SU-DHL-6 (cell line): ENCODE measurements around the gene TUBGCP6.

Experiments
- H2AFZ ChIP-seq: fragments of 200-600 bp; sonication (generic); 2 replicates; pipeline ENCODE4 v1.6.1; 2014; ENCODE audit warnings: low read depth, mild to moderate bottlenecking, moderate library complexity, mixed read lengths, antibody characterized with exemption, low read length; ENCODE audit not compliant: severe bottlenecking
- H3F3A ChIP-seq: fragments of 200-600 bp; shearing (Covaris generic); 2 replicates; pipeline ENCODE4 v1.6.0; 2016; ENCODE audit warnings: antibody characterized with exemption, mild to moderate bottlenecking; ENCODE audit not compliant: insufficient read depth
- H3K27ac ChIP-seq: fragments of 200-600 bp; sonication (generic); 2 replicates; pipeline ENCODE4 v1.5.1; 2016; ENCODE audit warnings: low read depth, mild to moderate bottlenecking, low read length, moderate library complexity, mixed read lengths
- H3K27me3 ChIP-seq: fragments of 200-600 bp; sonication (generic), shearing (Covaris generic); 2 replicates; pipeline ENCODE4 v1.6.0; 2014; ENCODE audit warnings: mild to moderate bottlenecking, low read length
- H3K36me3 ChIP-seq: fragments of 200-600 bp; sonication (generic); 2 replicates; pipeline ENCODE4 v1.6.1; 2014; ENCODE audit warnings: mild to moderate bottlenecking, low read length, mixed read lengths
- H3K4me2 ChIP-seq: fragments of 300-600, 200-600 bp; shearing (Covaris generic), sonication (generic); 2 replicates; pipeline ENCODE4 v1.6.0; 2014; ENCODE audit warnings: low read length, low read depth, mild to moderate bottlenecking; ENCODE audit not compliant: poor library complexity, severe bottlenecking
- H3K4me3 ChIP-seq: fragments of 200-600 bp; sonication (generic); 2 replicates; pipeline ENCODE4 v1.5.1; 2014; ENCODE audit warnings: antibody characterized with exemption, low read length, mild to moderate bottlenecking, mixed read lengths; ENCODE audit not compliant: insufficient read depth, poor library complexity, severe bottlenecking
- H3K79me2 ChIP-seq: fragments of 200-600 bp; sonication (generic); 2 replicates; pipeline ENCODE4 v1.6.1; 2014; ENCODE audit warnings: mild to moderate bottlenecking, low read length, moderate library complexity; ENCODE audit not compliant: insufficient read depth
- H3K9ac ChIP-seq: fragments of 200-600 bp; sonication (generic); 2 replicates; pipeline ENCODE4 v1.7.0; 2014; ENCODE audit warnings: mild to moderate bottlenecking, low read length
- H3K9me2 ChIP-seq: fragments of 200-600 bp; sonication (generic); replicated peaks from 2 replicates; pipeline ENCODE4 v1.6.1; 2014; ENCODE audit warnings: low read length; ENCODE audit not compliant: insufficient read depth
- H3K9me3 ChIP-seq: fragments of 200-600 bp; sonication (generic); 2 replicates; pipeline ENCODE4 v1.6.1; 2014; ENCODE audit warnings: low read length, mixed read lengths; ENCODE audit not compliant: insufficient read depth
- H4K20me1 ChIP-seq: fragments of 200-600 bp; sonication (generic); 2 replicates; pipeline ENCODE4 v1.6.1; 2014; ENCODE audit warnings: low read depth, mild to moderate bottlenecking, antibody characterized with exemption, low read length, moderate library complexity, mixed read lengths
- EZH2phosphoT487 ChIP-seq: fragments of 200-600 bp; sonication (generic), shearing (Covaris generic); conservative IDR thresholded peaks from 2 replicates; pipeline ENCODE4 v1.6.1; 2018; ENCODE audit warnings: mild to moderate bottlenecking, antibody characterized with exemption, low read length, moderate library complexity, mixed read lengths
- TF ChIP-seq, protein P1 (sequence below): fragments of 200-600 bp; sonication (generic); IDR thresholded peaks from one replicate; pipeline ENCODE4 v1.5.1; 2017; ENCODE audit warnings: antibody characterized with exemption, mild to moderate bottlenecking, low read length, moderate library complexity; ENCODE audit not compliant: insufficient read depth, poor library complexity, severe bottlenecking

Gene TUBGCP6

DNA sequence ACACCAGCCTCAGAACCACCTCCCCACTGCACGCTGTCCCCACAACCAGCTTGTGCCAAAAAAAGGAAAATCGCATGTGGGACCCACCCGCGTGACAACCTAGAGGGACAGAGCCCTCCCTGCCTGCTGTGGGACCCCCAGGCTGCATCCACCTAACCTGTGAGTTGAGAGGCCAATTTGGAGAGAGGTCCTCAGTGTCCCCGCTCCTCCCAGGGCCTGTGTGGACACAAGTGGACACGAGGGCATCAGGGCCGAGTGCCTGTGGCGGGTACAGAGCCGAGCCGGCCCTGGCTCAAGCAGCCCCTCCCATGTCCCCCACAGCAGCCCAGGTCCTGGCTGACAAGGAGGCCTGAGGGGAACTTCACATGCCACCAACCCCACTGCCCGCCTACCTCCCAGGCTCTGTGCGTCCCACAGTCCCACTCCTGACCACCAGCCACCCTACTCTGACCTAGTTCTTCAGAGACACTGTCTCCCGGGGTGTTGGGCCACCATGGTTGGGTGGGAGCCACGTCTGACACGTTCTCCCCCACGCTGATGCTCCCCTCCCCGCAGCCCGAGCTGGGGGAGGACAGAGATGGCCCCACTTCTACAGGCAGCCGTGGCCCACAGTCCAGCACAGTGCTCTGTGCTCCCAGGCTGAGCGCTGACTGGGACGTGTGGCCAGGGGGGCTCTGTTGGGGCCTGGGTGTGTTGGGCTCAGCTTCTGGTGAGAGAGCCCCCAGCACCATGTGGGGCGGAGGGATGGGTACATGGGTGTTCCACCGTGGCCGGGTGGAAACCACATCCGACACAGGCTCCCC is 24.8 kb downstream of the TUBGCP6 start:
- H3K79me2 ChIP-seq = no peaks in the 10 kb centered on the region
- no peaks in the 10 kb centered on the region for H3K9me2 ChIP-seq
- H4K20me1 ChIP-seq = no peaks in the 10 kb centered on the region
- H3K9ac ChIP-seq = no peak overlapping the region
- no peak overlapping the region for H2AFZ ChIP-seq
- no peak overlapping the region for H3K4me2 ChIP-seq
- no peaks in the 10 kb centered on the region for H3F3A ChIP-seq
- H3K36me3 ChIP-seq = no peaks in the 10 kb centered on the region
- H3K27me3 ChIP-seq = no peaks in the 10 kb centered on the region
- H3K4me3 ChIP-seq = no peak overlapping the region
- H3K27ac ChIP-seq = no peak overlapping the region
- no peak for TF ChIP-seq EZH2phosphoT487
- TF ChIP-seq, protein P1, sequence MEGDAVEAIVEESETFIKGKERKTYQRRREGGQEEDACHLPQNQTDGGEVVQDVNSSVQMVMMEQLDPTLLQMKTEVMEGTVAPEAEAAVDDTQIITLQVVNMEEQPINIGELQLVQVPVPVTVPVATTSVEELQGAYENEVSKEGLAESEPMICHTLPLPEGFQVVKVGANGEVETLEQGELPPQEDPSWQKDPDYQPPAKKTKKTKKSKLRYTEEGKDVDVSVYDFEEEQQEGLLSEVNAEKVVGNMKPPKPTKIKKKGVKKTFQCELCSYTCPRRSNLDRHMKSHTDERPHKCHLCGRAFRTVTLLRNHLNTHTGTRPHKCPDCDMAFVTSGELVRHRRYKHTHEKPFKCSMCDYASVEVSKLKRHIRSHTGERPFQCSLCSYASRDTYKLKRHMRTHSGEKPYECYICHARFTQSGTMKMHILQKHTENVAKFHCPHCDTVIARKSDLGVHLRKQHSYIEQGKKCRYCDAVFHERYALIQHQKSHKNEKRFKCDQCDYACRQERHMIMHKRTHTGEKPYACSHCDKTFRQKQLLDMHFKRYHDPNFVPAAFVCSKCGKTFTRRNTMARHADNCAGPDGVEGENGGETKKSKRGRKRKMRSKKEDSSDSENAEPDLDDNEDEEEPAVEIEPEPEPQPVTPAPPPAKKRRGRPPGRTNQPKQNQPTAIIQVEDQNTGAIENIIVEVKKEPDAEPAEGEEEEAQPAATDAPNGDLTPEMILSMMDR = no peak
- no peaks in the 10 kb centered on the region for H3K9me3 ChIP-seq

DNA sequence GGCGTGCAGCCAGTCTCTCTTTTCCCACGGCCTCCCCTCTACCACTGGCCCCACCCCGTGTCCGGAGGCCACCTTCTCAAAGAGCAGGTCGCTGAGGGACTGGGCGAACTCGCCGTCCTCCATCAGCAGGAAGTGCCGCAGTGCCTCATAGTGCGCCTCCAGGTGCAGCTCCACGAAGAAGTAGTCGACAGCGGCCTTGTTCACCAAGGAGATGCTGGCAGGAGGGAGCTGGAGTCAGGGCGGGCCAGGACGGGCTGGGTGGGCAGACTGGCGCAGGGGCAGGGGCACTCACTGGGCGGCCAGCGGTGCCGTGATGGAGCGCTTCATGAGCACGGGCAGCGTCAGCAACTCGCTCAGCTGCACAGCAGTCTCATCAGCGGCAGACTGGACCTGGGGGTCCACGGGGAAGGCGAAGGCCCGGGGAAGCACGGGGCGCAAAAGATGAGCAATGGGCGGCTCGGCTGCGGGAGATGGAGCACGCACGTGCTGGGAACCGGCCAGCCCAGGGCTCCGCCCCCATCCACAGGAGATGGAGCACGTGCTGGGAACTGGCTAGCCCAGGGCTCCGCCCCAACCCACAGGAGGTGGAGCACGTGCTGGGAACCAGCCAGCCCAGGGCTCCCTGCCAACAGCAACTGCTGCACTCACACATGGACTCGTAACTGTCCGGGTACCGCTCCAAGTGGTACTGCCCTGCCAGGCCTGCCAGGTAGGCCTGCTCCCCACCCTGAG is 25.7 kb downstream of the TUBGCP6 start:
- no peak overlapping the region for H3K4me3 ChIP-seq
- H3K9ac ChIP-seq = no peak overlapping the region
- no peak for TF ChIP-seq EZH2phosphoT487
- TF ChIP-seq, protein P1 = no peak
- H3K9me3 ChIP-seq = no peaks in the 10 kb centered on the region
- H4K20me1 ChIP-seq = no peaks in the 10 kb centered on the region
- H2AFZ ChIP-seq = no peak overlapping the region
- no peaks in the 10 kb centered on the region for H3K79me2 ChIP-seq
- H3K36me3 ChIP-seq = no peaks in the 10 kb centered on the region
- no peak overlapping the region for H3K4me2 ChIP-seq
- H3K9me2 ChIP-seq = no peaks in the 10 kb centered on the region
- no peak overlapping the region for H3K27ac ChIP-seq
- H3F3A ChIP-seq = no peaks in the 10 kb centered on the region
- no peaks in the 10 kb centered on the region for H3K27me3 ChIP-seq

GRCh38 chr22:50218153-50218995 is 26.4 kb downstream of the TUBGCP6 start:
- no peak for TF ChIP-seq EZH2phosphoT487
- TF ChIP-seq, protein P1 = no peak
- Histone ChIP-seq H4K20me1 (no peaks in the 10 kb centered on the region), H3K9me3 (no peaks in the 10 kb centered on the region), H3K79me2 (peaks cover 6% of the 10 kb centered on the region; the same call in 1 of the 2 replicates), H3K36me3 (no peaks in the 10 kb centered on the region), H3K27me3 (no peaks in the 10 kb centered on the region), H3K9me2 (no peaks in the 10 kb centered on the region), H2AFZ (no peak overlapping the region), H3K27ac (no peak overlapping the region), H3F3A (no peaks in the 10 kb centered on the region), H3K4me2 (no peak overlapping the region), H3K9ac (no peak overlapping the region), H3K4me3 (no peak overlapping the region)
